ENCODE data around the gene AKIP1.
"Not testable (repeated sequence)": the region's sequence is repeated elsewhere in the genome, so short reads cannot be mapped to it uniquely, and the experiment has no call there.

Gene AKIP1

GRCh38 chr11:8911029-8911823, at the start of gene AKIP1:
Gene AKIP1 (plus strand): TSS chr11:8911189. CDS start chr11:8911450, 261 bp downstream.
- peak; percentile 87 for ATAC-seq
- H3K4me1 Mint-ChIP-seq: peaks cover 31% of the 10 kb centered on the region
- H3K36me3 Mint-ChIP-seq: no peaks in the 10 kb centered on the region
- peak within 1 kb of the TSS; percentile 91 for H3K4me3 Mint-ChIP-seq
- peak within 1 kb of the TSS; percentile 75 for H3K27ac Mint-ChIP-seq
- no peaks in the 10 kb centered on the region for H3K9me3 Mint-ChIP-seq
- peaks cover 9% of the 10 kb centered on the region for H3K27me3 Mint-ChIP-seq

- Mint-ChIP-seq H3K27me3 (peaks cover 73% of the 10 kb centered on the region), H3K36me3 (no peaks in the 10 kb centered on the region), H3K9me3 (no peaks in the 10 kb centered on the region), H3K4me3 (no peak overlapping the region), H3K27ac (no peak overlapping the region), H3K4me1 (no peaks in the 10 kb centered on the region)
- ATAC-seq: no peak
Measured at GRCh38 chr11:8863838-8864237, 47.2 kb upstream of the AKIP1 start.

GRCh38 chr11:8865304-8865703, 45.7 kb upstream of the AKIP1 start:
- Mint-ChIP-seq H3K4me3 (no peak overlapping the region), H3K27ac (no peak overlapping the region), H3K9me3 (no peaks in the 10 kb centered on the region), H3K36me3 (no peaks in the 10 kb centered on the region), H3K4me1 (no peaks in the 10 kb centered on the region), H3K27me3 (peaks cover 69% of the 10 kb centered on the region)
- ATAC-seq: no peak

GRCh38 chr11:8867035-8867434, 44.0 kb upstream of the AKIP1 start:
- H3K27me3 Mint-ChIP-seq: peaks cover 54% of the 10 kb centered on the region
- no peaks in the 10 kb centered on the region for H3K36me3 Mint-ChIP-seq
- H3K4me1 Mint-ChIP-seq: no peaks in the 10 kb centered on the region
- no peak for ATAC-seq
- no peak overlapping the region for H3K4me3 Mint-ChIP-seq
- no peaks in the 10 kb centered on the region for H3K9me3 Mint-ChIP-seq
- no peak overlapping the region for H3K27ac Mint-ChIP-seq

- no peaks in the 10 kb centered on the region for H3K36me3 Mint-ChIP-seq
- no peak overlapping the region for H3K4me3 Mint-ChIP-seq
- no peaks in the 10 kb centered on the region for H3K4me1 Mint-ChIP-seq
- no peak overlapping the region for H3K27ac Mint-ChIP-seq
- no peak for ATAC-seq
- peaks cover 59% of the 10 kb centered on the region for H3K27me3 Mint-ChIP-seq
- H3K9me3 Mint-ChIP-seq: no peaks in the 10 kb centered on the region
Measured at GRCh38 chr11:8867931-8868631, 42.9 kb upstream of the AKIP1 start.

GRCh38 chr11:8870411-8871170, 40.4 kb upstream of the AKIP1 start:
- H3K36me3 Mint-ChIP-seq: no peaks in the 10 kb centered on the region
- peaks cover 50% of the 10 kb centered on the region for H3K27me3 Mint-ChIP-seq
- peak; percentile 47 for ATAC-seq
- H3K9me3 Mint-ChIP-seq: no peaks in the 10 kb centered on the region
- H3K4me3 Mint-ChIP-seq: peak overlapping the region; percentile 64
- no peak overlapping the region for H3K27ac Mint-ChIP-seq
- H3K4me1 Mint-ChIP-seq: peaks cover 13% of the 10 kb centered on the region

- H3K27ac Mint-ChIP-seq: no peak overlapping the region
- H3K4me1 Mint-ChIP-seq: peaks cover 13% of the 10 kb centered on the region
- ATAC-seq: peak; percentile 32
- H3K27me3 Mint-ChIP-seq: peaks cover 44% of the 10 kb centered on the region
- no peaks in the 10 kb centered on the region for H3K9me3 Mint-ChIP-seq
- peak overlapping the region; percentile 59 for H3K4me3 Mint-ChIP-seq
- H3K36me3 Mint-ChIP-seq: no peaks in the 10 kb centered on the region
Measured at GRCh38 chr11:8871171-8871775, 39.7 kb upstream of the AKIP1 start.

GRCh38 chr11:8871962-8872361, 39.0 kb upstream of the AKIP1 start:
- peaks cover 13% of the 10 kb centered on the region for H3K4me1 Mint-ChIP-seq
- ATAC-seq: no peak
- no peak overlapping the region for H3K27ac Mint-ChIP-seq
- no peak overlapping the region for H3K4me3 Mint-ChIP-seq
- H3K9me3 Mint-ChIP-seq: no peaks in the 10 kb centered on the region
- H3K27me3 Mint-ChIP-seq: peaks cover 46% of the 10 kb centered on the region
- H3K36me3 Mint-ChIP-seq: no peaks in the 10 kb centered on the region

GRCh38 chr11:8873741-8874405, 37.1 kb upstream of the AKIP1 start:
- no peak overlapping the region for H3K4me3 Mint-ChIP-seq
- H3K27me3 Mint-ChIP-seq: peaks cover 51% of the 10 kb centered on the region
- no peaks in the 10 kb centered on the region for H3K36me3 Mint-ChIP-seq
- H3K9me3 Mint-ChIP-seq: no peaks in the 10 kb centered on the region
- H3K27ac Mint-ChIP-seq: no peak overlapping the region
- no peak for ATAC-seq
- H3K4me1 Mint-ChIP-seq: peaks cover 13% of the 10 kb centered on the region

- no peak overlapping the region for H3K4me3 Mint-ChIP-seq
- H3K9me3 Mint-ChIP-seq: no peaks in the 10 kb centered on the region
- no peaks in the 10 kb centered on the region for H3K36me3 Mint-ChIP-seq
- no peak overlapping the region for H3K27ac Mint-ChIP-seq
- H3K27me3 Mint-ChIP-seq: peaks cover 46% of the 10 kb centered on the region
- ATAC-seq: no peak
- peaks cover 8% of the 10 kb centered on the region for H3K4me1 Mint-ChIP-seq
Measured at GRCh38 chr11:8878771-8879170, 32.2 kb upstream of the AKIP1 start.

- not testable (repeated sequence) for H3K4me3 Mint-ChIP-seq, H3K9me3 Mint-ChIP-seq, H3K27ac Mint-ChIP-seq, H3K4me1 Mint-ChIP-seq, ATAC-seq, H3K36me3 Mint-ChIP-seq
- H3K27me3 Mint-ChIP-seq: peaks cover 44% of the 10 kb centered on the region
Measured at GRCh38 chr11:8881585-8881984, 29.4 kb upstream of the AKIP1 start.

- Mint-ChIP-seq H3K9me3 (peaks cover 7% of the 10 kb centered on the region), H3K4me1 (no peaks in the 10 kb centered on the region), H3K27ac (no peak overlapping the region), H3K27me3 (peaks cover 50% of the 10 kb centered on the region), H3K4me3 (no peak overlapping the region), H3K36me3 (no peaks in the 10 kb centered on the region)
- ATAC-seq: no peak
Measured at GRCh38 chr11:8886322-8886721, 24.7 kb upstream of the AKIP1 start.

GRCh38 chr11:8891185-8891584, 19.8 kb upstream of the AKIP1 start:
- not testable (repeated sequence) for H3K27ac Mint-ChIP-seq, ATAC-seq, H3K36me3 Mint-ChIP-seq, H3K4me1 Mint-ChIP-seq, H3K4me3 Mint-ChIP-seq
- peaks cover 10% of the 10 kb centered on the region for H3K9me3 Mint-ChIP-seq
- H3K27me3 Mint-ChIP-seq: peaks cover 41% of the 10 kb centered on the region

GRCh38 chr11:8899119-8899753, 11.8 kb upstream of the AKIP1 start:
- Mint-ChIP-seq H3K27me3 (peaks cover 13% of the 10 kb centered on the region), H3K9me3 (peaks cover 23% of the 10 kb centered on the region), H3K4me1 (no peaks in the 10 kb centered on the region), H3K4me3 (no peak overlapping the region), H3K27ac (no peak overlapping the region), H3K36me3 (peaks cover 13% of the 10 kb centered on the region)
- ATAC-seq: no peak

All from stimulated activated memory B cell treated with anti-CD40 and anti-IgM and Interleukin-4, amounts not matched to agents 10 μg/mL and 1 μg/mL and 100 μg/mL, for 72 hours (primary cell).